ENCODE measurements around the gene ADORA2B. TPM values are rescaled to one million over a fixed set of nuclear protein-coding genes. Genes with fewer than 3 reads are reported as not detected.
"Not testable (repeated sequence)": the region's sequence is repeated elsewhere in the genome, so short reads cannot be mapped to it uniquely, and the experiment has no call there.

Gene ADORA2B
- total and polyA plus RNA-seq, 8 donors = 0.27 to 2.7 (median 0.96) TPM

GRCh38 chr17:15977894-15978293, 33.0 kb downstream of the ADORA2B start:
- H3K27ac ChIP-seq = no peak overlapping the region
- intact Hi-C loops (cut with DNase I) = no loop called here
- no peaks in the 10 kb centered on the region for H3K4me1 ChIP-seq
- H3K9me3 ChIP-seq = no peaks in the 10 kb centered on the region
- 95% methylated on average over 2 of the region's 2 CpGs for WGBS, 2 donors
- H3K27me3 ChIP-seq = no peaks in the 10 kb centered on the region
- DNase-seq (no peak), ATAC-seq (no peak), FAIRE-seq (no peak)
- peaks cover 0 to 18% (median 0%) of the 10 kb centered on the region in 3 donors for H3K36me3 ChIP-seq
- no peak for TF ChIP-seq CTCF (IDR thresholded peaks at IDR 0.05)
- H3K4me3 ChIP-seq = no peak overlapping the region

GRCh38 chr17:15978606-15979005, 33.7 kb downstream of the ADORA2B start:
- WGBS, 2 donors = 93 to 100% methylated on average over 1 of the region's 1 CpG
- peaks cover 0 to 18% (median 0%) of the 10 kb centered on the region in 3 donors for H3K36me3 ChIP-seq
- H3K27ac ChIP-seq = no peak overlapping the region
- H3K4me1 ChIP-seq = no peaks in the 10 kb centered on the region
- H3K4me3 ChIP-seq = no peak overlapping the region
- FAIRE-seq (no peak), DNase-seq (no peak), ATAC-seq (no peak)
- no peaks in the 10 kb centered on the region for H3K9me3 ChIP-seq
- TF ChIP-seq CTCF (IDR thresholded peaks at IDR 0.05) = no peak
- intact Hi-C loops (cut with DNase I) = no loop called here
- no peaks in the 10 kb centered on the region for H3K27me3 ChIP-seq

GRCh38 chr17:15979013-15979412, 34.1 kb downstream of the ADORA2B start:
- intact Hi-C loops (cut with DNase I); DNase-seq; H3K4me1 ChIP-seq; FAIRE-seq; H3K9me3 ChIP-seq; H3K4me3 ChIP-seq; H3K27ac ChIP-seq; ATAC-seq; H3K27me3 ChIP-seq: not testable (repeated sequence)
- H3K36me3 ChIP-seq = peaks cover 0 to 22% (median 0%) of the 10 kb centered on the region in 3 donors
- 82 to 85% methylated on average over 2 to 3 of the region's 4 CpGs for WGBS, 2 donors

- FAIRE-seq = no peak
- no peak for TF ChIP-seq CTCF (IDR thresholded peaks at IDR 0.05)
- no peak overlapping the region for H3K27ac ChIP-seq
Measured at GRCh38 chr17:15981208-15981607, 36.3 kb downstream of the ADORA2B start.

GRCh38 chr17:15981646-15982580, 37.0 kb downstream of the ADORA2B start:
- no peak for ATAC-seq
- WGBS, 2 donors = 85 to 89% methylated on average over 5 of the region's 5 CpGs
- H3K27me3 ChIP-seq = no peaks in the 10 kb centered on the region
- intact Hi-C loops (cut with DNase I) = no loop called here
- peaks cover 0 to 36% (median 14%) of the 10 kb centered on the region in 3 donors for H3K36me3 ChIP-seq
- H3K27ac ChIP-seq = no peak overlapping the region
- no peak for DNase-seq
- FAIRE-seq = no peak
- no peaks in the 10 kb centered on the region for H3K9me3 ChIP-seq
- TF ChIP-seq CTCF (IDR thresholded peaks at IDR 0.05) = no peak
- H3K4me1 ChIP-seq = no peaks in the 10 kb centered on the region
- no peak overlapping the region for H3K4me3 ChIP-seq

More at GRCh38 chr17:15981208-15981607, 36.3 kb downstream of the ADORA2B start:
- DNase-seq (no peak), ATAC-seq (no peak)
- intact Hi-C loops (cut with DNase I) = no loop called here
- Histone ChIP-seq H3K4me1 (no peaks in the 10 kb centered on the region), H3K36me3 (peaks cover 0 to 31% (median 8%) of the 10 kb centered on the region in 3 donors), H3K27me3 (no peaks in the 10 kb centered on the region), H3K9me3 (no peaks in the 10 kb centered on the region), H3K4me3 (no peak overlapping the region)
- 44 to 67% methylated on average over 2 of the region's 2 CpGs for WGBS, 2 donors

Data from pancreas (tissue), 10 donors.